Effector memory CD8-positive, alpha-beta T cell (primary cell): ENCODE data around the gene NSMF.

Experiments
- ATAC-seq: fragments of 150-1000 bp; cut with Tn5 transposase; replicated peaks from 2 replicates; pipeline ENCODE4 v1.10.0; 2021; ENCODE audit warnings: mild to moderate bottlenecking, moderate library complexity
- DNase-seq, 3 experiments: peaks; one replicate each; pipeline ENCODE4 v3.0.0; 2021
- H3K27ac Mint-ChIP-seq, 2 donors: one replicate each; pipeline ENCODE4 v1.8.0; 2022; ENCODE audit warnings: mild to moderate bottlenecking in 2 of 2, mixed read lengths in 2 of 2, moderate library complexity in 2 of 2
- H3K27me3 Mint-ChIP-seq, 2 donors: one replicate each; pipeline ENCODE4 v1.8.0; 2022; ENCODE audit warnings: mixed read lengths in 2 of 2
- H3K36me3 Mint-ChIP-seq: one replicate; pipeline ENCODE4 v1.8.0; 2022; ENCODE audit warnings: mild to moderate bottlenecking, moderate library complexity, mixed read lengths; ENCODE audit not compliant: insufficient read depth
- H3K4me1 Mint-ChIP-seq, 2 donors: one replicate each; pipeline ENCODE4 v1.8.0; 2022; ENCODE audit warnings: low read depth in 2 of 2, mixed read lengths in 2 of 2
- H3K4me3 Mint-ChIP-seq, 2 donors: one replicate each; pipeline ENCODE4 v1.8.0; 2022; ENCODE audit warnings: mild to moderate bottlenecking in 2 of 2, mixed read lengths in 2 of 2, moderate library complexity in 2 of 2
- H3K9me3 Mint-ChIP-seq, 2 donors: one replicate each; pipeline ENCODE4 v1.8.0; 2022; ENCODE audit warnings: mixed read lengths in 2 of 2

Gene NSMF

DNA sequence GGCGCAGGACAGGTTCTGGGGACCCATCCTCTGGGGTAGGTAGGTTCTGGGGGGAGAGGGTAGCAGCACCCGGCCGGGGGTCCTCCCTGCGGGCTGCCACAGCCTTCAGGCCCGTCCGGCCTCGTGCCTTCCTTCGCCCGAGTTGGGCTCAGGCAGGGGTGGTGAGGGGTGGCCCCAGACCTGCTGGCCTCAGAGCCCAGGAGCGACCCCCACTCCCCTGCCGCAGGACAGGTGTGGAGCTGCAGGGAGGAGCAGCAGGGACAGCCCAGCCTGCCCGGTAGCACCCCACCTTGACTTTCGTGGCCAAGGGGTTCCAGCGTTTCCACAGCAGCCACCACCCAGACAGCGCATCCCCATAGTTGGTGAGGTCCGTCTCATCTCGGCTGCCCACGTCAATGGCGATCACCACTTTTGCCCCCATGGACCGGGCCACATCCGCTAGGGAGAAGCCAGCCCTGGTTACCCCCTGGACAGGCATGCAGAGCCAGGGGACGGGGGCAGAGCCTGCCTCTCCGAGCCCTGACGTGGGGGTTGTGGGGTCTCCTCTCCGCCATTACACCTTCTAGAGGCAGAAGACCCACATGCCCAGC, 3.4 kb upstream of the NSMF start:
- Mint-ChIP-seq H3K27ac (peak overlapping the region; percentile 67 to 87), H3K4me3 (peak overlapping the region; percentile 68 to 75), H3K36me3 (peaks cover 6% of the 10 kb centered on the region), H3K27me3 (no peaks in the 10 kb centered on the region), H3K4me1 (peaks cover 18 to 23% of the 10 kb centered on the region in 2 donors), H3K9me3 (no peaks in the 10 kb centered on the region)
- ATAC-seq (no peak), DNase-seq (no peak)

DNA sequence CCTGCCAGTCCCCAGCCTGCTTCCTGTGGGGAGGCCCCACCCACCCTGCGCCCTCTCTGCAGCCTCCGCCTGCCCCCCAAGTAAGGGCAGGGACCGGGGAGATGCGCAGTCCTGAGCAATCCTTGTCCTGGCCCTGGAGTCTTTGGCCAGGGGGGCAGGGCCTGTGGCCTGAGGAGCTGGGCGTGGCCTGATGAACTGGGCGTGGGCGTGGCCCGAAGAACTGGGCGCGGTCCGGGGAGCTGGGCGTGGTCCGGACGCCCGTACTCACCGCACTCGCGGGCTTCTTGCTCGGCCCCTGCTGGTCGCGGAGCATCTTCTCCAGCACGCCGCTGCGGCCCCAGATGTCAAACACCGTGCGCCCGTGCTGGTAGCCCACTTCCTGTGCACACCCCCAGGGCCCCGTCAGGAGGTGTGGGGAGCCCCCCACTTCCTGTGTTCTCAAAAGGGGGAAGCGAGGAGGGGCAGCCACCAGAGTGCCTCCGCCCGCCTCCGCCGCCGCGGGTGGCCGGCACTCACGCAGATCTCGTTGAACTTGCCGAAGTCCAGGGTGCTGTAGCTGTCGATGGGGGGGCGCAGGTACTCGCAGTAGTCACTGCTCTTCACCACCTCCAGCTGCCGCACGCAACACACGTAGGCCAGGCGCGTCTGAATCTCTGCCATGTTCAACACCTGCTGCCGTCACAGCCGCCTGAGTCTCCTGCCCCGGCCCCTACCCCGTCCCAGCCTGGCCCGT, 2.7 kb upstream of the NSMF start:
- no peaks in the 10 kb centered on the region for H3K27me3 Mint-ChIP-seq
- H3K36me3 Mint-ChIP-seq: peaks cover 6% of the 10 kb centered on the region
- peak overlapping the region; percentile 68 to 75 for H3K4me3 Mint-ChIP-seq
- H3K4me1 Mint-ChIP-seq: peaks cover 18 to 23% of the 10 kb centered on the region in 2 donors
- ATAC-seq (peak; percentile 83), DNase-seq (peak; percentile 88 to 90 (median 89))
- no peaks in the 10 kb centered on the region for H3K9me3 Mint-ChIP-seq
- peak overlapping the region; percentile 67 to 87 for H3K27ac Mint-ChIP-seq

DNA sequence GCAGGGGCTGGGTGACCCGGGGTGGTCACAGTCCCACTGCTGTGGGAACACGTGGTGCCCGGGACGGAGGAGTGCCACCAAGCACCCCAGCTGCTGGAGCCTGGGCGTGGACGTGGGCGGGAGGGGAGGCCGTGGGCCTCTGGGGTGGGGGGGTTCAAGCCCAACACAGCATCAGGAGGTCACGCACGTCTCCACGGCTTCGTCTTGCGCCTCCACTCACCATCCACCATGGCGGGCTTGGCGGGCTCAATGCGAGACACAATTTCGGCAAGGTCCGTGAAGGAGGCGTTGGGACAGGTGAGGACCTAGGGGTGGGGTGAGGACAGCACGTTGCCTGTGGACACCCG, 2.2 kb upstream of the NSMF start:
- H3K9me3 Mint-ChIP-seq: no peaks in the 10 kb centered on the region
- peaks cover 18 to 23% of the 10 kb centered on the region in 2 donors for H3K4me1 Mint-ChIP-seq
- DNase-seq: no peak
- peak overlapping the region in 1 of 2 donors; percentile 87 for H3K27ac Mint-ChIP-seq
- peaks cover 6% of the 10 kb centered on the region for H3K36me3 Mint-ChIP-seq
- H3K4me3 Mint-ChIP-seq: peak overlapping the region; percentile 68 to 75
- ATAC-seq: no peak
- no peaks in the 10 kb centered on the region for H3K27me3 Mint-ChIP-seq

DNA sequence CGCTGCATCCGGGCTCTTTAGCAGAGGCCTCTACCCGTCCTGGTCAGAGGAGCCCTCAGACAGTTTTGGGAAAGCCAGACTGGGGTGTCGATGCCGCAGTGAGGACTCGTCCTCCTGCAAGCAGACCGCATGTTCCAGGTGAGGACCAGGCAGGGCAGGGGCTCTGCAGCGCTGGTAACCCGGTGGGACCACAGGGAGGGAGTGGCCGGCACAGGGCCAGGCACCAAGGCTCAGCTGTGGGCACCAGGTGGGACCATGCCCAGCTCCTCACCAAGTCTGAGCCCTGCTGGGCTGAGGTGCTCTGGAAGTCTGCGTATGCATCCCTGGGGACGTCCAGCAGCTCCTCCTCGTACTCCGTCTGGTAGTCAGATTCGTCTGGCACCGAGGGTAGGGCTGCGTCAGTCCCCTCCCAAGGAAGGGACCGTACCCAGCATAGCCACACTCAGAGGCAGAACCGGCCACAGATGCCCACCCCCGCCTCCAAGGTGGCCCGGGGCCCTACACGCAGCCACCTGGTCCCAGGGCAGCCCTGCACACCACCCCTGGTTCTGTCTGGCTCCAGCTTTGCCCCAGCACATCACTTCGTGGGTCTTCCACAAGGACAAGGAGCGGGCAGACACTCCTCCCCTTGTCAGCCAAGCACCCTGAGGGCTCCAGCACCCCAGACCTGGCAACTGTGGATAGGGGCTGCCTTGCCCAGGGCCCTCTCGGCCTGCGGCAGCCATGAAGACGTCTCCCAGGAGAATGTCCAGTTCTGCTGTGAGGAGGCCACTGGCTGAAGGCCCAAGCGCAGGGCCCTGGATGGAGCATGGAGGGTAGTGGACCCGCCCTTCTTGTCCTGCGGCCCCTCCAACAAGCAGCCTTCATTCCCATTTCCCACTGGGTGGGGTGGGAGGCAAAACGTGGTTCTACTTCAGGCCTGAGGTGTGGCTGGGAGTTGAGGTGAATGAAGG, 1.5 kb upstream of the NSMF start:
- DNase-seq: no peak
- Mint-ChIP-seq H3K4me3 (peak overlapping the region; percentile 68 to 75), H3K4me1 (peaks cover 20 to 23% of the 10 kb centered on the region in 2 donors), H3K9me3 (no peaks in the 10 kb centered on the region), H3K27ac (peak overlapping the region; percentile 10 to 87), H3K36me3 (peaks cover 6% of the 10 kb centered on the region), H3K27me3 (no peaks in the 10 kb centered on the region)
- ATAC-seq: no peak

DNA sequence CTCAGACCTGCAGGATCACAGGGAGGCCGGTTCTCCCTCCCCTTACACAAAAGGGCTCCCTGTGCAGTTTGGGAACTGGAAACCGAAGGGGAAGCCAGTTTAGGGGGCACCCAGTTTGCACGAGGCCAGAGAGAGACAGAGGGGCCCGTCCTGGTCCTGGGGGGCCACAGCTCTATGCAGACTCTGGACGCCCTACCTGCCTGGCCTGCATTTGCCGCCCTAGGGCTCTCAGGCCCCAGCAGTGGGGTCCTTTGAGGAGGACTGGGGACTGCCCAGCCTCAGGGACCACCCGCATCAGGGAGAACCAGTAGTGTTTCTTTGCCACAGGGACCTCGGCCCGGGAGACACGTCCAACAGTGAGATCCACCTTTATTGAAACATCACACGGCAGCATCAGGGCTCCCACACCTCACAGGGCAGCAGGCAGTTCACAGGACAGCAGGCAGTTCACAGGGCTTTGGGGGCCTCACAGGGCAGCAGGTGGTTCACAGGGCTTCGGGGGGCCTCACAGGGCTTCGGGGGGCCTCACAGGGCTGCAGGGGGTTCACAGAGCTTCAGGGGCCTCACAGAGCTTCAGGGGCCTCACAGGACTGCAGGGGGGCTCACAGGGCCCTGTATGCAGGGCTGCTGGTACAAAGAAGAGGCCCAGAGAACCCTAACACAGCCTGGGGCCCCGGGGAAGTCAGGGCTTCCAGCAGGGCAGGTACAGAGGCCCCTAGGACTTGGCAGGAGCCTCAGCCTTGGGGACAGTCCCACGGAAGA, 648 bp upstream of the NSMF start:
- ATAC-seq (no peak), DNase-seq (no peak)
- Mint-ChIP-seq H3K27me3 (no peaks in the 10 kb centered on the region), H3K36me3 (peaks cover 6% of the 10 kb centered on the region), H3K27ac (peak overlapping the region; percentile 10 to 62), H3K9me3 (no peaks in the 10 kb centered on the region), H3K4me1 (peaks cover 21 to 23% of the 10 kb centered on the region in 2 donors), H3K4me3 (peak overlapping the region; percentile 58 to 67)

DNA sequence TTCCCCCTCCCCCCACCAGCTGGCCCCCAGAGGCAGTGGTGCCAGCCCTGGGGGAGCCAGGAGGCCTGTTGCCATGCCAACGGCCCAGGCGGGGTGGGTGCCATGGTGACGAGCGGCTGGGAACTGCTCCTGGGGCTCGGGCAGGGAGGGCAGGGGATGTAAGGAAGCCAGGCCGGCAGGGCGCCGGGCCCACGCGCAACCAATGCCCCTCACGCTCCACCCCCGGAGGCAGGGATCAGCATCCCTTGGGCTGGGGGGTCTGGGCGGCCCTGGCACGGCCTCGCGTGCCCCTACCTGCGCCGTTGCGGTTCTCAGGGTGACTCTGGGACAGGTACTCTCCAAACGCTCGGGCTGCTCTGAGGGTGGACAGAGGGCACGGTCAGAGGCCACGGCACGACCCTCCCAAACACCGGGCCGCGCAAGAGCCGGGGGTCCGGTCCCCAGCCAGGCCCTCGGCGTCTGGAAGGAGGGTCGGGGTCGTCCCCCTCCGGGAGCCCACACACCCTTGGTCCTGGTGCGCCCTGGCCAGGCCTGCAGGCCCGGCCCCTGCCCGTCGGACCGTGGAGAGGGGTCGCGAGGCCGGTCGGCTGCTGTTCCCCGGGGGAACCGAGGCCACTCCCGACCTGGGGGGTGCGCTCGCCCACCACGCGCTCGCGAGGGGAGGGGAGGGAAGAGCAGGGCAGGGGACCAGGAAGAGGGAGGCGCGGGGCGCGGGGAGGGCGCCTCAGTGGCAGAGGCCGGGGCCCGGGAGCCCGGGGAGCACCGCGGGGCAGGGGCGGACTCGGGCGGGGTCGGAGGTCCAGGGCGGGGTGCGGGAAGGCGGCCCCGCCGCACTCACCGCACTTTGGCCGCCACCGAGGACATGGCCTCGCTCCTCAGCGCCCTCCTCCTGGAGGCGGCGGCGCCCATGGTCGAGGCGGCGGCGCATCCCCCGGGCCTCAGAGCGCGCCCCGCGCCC, 661 bp downstream of the NSMF start:
- Mint-ChIP-seq H3K27ac (no peak overlapping the region), H3K4me1 (peaks cover 21 to 23% of the 10 kb centered on the region in 2 donors), H3K9me3 (no peaks in the 10 kb centered on the region), H3K27me3 (no peaks in the 10 kb centered on the region), H3K4me3 (peak overlapping the region; percentile 46 to 67), H3K36me3 (peaks cover 9% of the 10 kb centered on the region)
- DNase-seq: no peak
- ATAC-seq: peak; percentile 10

DNA sequence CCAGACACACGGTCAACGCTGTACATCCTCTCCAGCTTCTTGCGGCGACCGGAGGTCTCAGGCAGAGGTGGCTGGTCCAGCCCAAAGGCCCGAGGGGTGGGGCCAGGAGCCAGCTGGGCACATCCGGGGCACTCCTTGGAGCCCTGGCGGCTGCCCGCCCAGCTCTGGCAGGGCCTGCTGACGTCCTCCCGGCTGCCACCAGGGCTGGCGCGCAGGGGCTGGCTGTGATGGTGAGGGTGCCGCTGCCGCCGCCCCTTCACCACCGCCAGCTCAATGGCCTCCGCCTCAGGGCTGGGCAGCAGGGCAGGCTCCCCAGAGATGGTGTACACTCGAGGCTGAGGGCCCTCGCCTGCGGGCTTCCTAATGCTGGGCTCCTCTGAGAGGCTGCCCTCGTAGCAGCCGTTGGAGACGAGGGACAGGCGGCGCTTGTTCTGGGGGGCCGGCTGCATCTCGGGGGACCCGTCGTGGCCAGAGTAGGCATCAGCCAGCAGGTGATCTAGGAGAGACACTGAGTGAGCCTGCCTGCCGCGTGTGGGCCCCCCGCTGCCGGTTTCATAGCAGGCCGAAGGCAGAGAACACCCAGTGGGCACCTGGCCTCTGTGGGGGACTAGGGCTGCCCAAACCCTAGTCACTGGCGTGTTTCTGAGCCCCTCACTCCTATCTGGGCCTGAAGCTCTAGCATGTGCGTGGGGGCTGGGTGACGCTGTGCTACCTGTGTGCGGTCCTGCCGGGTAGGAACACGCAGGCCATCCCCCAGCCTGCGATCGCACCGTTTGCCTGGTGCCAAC, 1.5 kb downstream of the NSMF start:
- H3K9me3 Mint-ChIP-seq: no peaks in the 10 kb centered on the region
- no peak for ATAC-seq
- H3K27me3 Mint-ChIP-seq: no peaks in the 10 kb centered on the region
- no peak for DNase-seq
- H3K27ac Mint-ChIP-seq: no peak overlapping the region
- peak overlapping the region; percentile 46 to 67 for H3K4me3 Mint-ChIP-seq
- peaks cover 18 to 20% of the 10 kb centered on the region in 2 donors for H3K4me1 Mint-ChIP-seq
- H3K36me3 Mint-ChIP-seq: peaks cover 8% of the 10 kb centered on the region

DNA sequence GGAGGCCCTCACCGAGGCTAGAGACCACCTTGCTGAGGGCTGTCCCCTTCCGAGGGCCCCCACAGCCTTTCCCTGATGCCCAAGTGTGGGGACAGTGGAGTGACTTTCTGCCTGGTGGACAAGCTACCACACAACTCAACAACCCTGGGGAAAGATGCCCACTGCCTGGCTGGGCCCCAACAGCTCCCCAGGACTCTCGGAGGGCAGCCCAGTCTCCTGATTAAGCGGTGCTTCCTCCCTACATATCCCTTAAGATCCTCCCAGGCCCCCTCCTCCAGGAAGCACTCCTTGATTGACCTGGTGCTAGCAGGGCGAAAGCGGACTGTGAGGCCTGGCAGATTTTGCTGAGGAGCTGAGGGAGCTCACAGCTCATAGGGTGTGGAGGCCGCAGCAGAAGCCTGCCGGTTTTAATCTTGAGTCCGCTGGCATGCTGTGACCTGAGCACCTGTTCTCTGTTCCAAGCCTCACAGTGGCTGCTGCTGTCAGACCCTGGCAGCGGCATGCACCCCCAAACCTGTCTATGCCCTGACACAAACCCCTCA, 2.2 kb downstream of the NSMF start:
- H3K4me1 Mint-ChIP-seq: peaks cover 22% of the 10 kb centered on the region in 2 donors
- H3K9me3 Mint-ChIP-seq: no peaks in the 10 kb centered on the region
- DNase-seq (no peak), ATAC-seq (no peak)
- no peak overlapping the region for H3K4me3 Mint-ChIP-seq
- no peaks in the 10 kb centered on the region for H3K27me3 Mint-ChIP-seq
- peaks cover 14% of the 10 kb centered on the region for H3K36me3 Mint-ChIP-seq
- H3K27ac Mint-ChIP-seq: no peak overlapping the region

DNA sequence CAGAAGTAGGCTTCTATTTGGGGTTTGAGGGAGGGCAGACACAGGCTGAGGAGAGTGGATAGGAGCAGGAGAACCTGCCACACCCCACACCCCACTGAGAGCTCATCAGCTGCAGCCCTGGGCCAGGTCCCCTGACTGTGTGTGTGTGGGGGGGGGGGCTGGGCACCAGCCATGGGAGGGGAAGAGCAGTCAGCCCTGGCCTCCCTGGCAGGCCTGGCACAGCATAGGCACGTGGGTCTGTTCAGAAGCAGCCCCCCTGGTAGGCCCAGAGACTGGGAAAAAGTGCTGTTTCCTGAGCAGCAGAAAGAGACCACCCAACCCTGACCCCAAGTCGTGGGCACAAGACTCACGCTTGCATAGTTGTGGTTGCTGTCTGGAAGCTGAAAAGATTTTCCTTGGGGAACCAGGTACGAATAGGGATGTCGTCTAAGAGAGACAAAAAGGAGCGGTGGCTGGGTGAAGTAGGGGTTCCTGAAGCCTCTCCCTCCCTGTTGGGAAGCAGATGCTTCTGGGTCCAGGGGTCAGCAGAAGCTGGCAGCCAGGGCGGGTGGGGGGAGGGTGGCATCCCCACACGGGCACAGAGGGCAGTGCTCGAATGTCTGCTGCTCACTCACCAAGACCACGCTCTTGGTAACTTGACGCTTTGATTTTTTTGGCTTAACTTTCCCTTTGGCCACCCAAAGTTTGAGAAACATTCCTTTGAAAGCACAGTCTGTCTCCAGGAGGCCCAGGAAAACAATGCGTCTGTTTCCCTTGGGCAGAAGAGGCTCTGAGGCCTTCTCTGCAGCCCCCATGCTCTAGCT, 2.9 kb downstream of the NSMF start:
- H3K27ac Mint-ChIP-seq: no peak overlapping the region
- no peak for ATAC-seq
- no peaks in the 10 kb centered on the region for H3K27me3 Mint-ChIP-seq
- H3K36me3 Mint-ChIP-seq: peaks cover 17% of the 10 kb centered on the region
- H3K9me3 Mint-ChIP-seq: no peaks in the 10 kb centered on the region
- DNase-seq: no peak
- H3K4me1 Mint-ChIP-seq: peaks cover 21 to 28% of the 10 kb centered on the region in 2 donors
- H3K4me3 Mint-ChIP-seq: peak overlapping the region in 1 of 2 donors; percentile 6

DNA sequence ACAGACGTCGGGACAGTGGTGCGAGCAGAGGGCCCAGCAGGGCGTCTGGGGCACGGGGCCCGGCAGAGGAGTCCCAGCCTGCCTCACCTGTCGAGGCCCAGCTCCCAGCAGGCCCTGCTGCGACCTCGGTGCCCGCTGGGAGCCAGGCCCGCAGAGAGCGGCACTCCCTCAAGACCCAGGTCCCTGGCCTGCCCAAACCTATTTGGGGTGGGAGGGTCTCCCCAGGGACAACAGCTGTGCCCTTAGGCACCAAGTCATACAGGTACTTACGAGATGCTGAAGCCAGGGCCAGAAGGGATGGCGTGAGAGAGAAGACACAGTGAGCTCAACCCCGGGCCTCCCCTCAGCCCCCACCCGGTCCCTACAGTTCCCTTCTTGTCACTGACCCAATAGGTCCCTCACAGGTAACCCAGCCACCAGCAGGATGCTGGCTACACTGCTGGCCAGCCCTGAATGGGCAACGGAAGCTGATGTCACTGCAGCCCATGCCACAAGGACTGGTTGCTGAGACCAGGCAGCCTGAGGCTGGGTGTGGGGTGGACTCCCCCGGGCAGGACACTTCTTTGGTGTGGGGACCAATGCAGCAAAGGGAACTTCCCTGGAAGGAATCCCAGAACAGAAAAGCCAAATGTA, 3.7 kb downstream of the NSMF start:
- no peaks in the 10 kb centered on the region for H3K9me3 Mint-ChIP-seq
- H3K4me1 Mint-ChIP-seq: peaks cover 14 to 31% of the 10 kb centered on the region in 2 donors
- no peaks in the 10 kb centered on the region for H3K27me3 Mint-ChIP-seq
- ATAC-seq (no peak), DNase-seq (no peak)
- no peak overlapping the region for H3K27ac Mint-ChIP-seq
- peaks cover 22% of the 10 kb centered on the region for H3K36me3 Mint-ChIP-seq
- no peak overlapping the region for H3K4me3 Mint-ChIP-seq
